GM18868 (cell line): ENCODE data around the gene TMEM255A.
A peak's percentile ranks its signal among the peaks of the same experiment; 100 is the strongest.

Experiments used
- ATAC-seq: cut with Tn5 transposase; IDR thresholded peaks from one replicate; pipeline ENCODE4 v1.9.1; 2021; ENCODE audit warnings: mild to moderate bottlenecking, moderate library complexity; ENCODE audit not compliant: unreplicated experiment

The TMEM255A gene

DNA sequence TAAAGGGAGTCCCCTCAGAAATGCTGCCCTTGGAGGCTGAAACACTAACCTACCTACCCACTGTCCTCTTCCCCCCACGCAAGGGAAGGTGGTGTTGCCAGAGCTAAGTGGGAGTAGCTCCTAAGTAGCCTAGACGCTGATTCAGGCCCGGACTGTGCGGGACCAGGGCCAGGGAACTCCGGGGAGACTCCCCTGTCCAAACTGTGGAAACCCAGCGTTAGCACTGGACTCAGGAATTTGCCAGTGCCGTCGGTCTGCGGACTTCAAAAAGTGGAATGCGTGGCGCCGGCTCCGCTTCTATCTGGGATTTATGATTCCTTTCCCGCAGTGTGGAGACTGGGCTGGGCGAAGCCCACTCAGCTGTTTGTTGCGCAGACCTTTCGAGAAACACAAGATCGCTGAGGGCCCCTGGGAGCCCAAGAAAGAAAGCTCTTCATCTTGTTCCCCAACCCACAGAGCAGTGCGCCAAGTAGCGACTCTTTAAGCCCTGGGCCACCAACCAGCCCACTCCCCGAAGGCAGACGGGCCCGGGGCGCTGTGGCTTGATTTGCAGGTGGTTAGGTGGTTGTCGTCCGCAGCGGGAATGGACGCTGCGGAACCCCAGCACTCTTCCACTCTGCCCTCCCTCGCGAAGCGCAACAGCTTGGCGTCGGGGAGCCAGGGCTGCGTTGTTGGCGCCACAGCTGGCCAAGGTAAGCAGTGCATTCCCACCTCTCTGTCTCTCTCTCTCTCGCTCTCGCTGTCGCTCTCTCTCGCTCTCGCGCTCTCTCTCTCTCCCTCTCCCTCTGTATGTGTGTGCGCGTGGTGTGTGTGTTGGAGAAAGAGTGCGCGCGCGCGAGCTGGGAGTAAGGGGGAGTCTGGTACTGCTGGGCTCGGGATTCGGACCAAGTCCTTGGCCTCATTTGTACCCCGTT lies 2.0 kb downstream of the TMEM255A start:
- ATAC-seq = peak; percentile 90

- ATAC-seq = no peak
Measured at GRCh38 chrX:120308558-120308957, 2.7 kb downstream of the TMEM255A start.

DNA sequence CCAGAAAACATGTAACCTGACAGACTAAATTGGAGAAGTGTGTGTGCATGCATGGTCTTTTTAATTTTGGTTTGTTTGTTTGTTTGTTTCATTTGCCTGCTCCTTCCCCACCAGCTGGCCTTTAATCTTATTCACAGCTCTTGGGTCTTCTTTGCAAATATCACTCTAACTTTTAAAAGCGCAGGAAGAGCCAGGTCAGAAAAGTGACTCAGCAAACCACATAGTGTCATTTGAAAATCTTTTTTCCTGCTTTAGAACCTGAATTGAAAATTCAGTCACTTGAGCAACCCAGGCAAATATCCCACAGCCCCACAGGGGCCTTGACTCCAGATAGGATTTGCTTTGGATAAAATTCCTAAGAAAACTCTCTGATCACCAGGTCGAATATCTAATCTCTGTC lies 4.6 kb downstream of the TMEM255A start:
- ATAC-seq = no peak

DNA sequence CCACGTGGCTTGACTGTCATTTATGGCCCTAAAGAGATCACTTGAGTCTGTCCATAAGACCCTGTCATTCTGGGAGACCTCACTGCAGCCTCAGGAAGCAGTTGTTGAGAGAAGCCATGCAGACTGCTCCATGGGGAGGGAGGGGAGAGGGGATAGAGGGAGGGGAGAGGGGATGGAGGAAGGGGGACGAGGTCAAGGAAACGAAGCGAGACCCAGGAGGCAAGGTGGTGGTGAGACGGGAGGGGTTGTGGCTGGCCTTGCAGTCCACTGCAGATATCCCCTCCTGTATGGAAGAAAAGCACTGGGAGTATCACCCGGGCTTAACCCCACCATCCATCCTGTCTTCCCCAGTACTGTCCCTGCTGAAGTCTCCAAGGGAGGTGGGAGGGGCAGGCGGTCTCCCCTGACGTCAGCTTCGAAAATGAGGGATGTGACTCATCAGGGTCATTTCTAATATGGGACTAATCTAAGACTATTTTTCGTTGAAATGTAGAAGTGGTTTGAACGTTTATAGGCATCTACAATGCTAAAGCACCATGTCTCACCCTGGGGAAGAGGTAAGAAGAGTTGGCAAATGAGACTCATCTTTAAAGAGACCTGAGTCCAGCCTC lies 5.6 kb downstream of the TMEM255A start:
- ATAC-seq = no peak

- peak; percentile 29 for ATAC-seq
Measured at GRCh38 chrX:120304256-120304655, 7.0 kb downstream of the TMEM255A start.

- peak; percentile 95 for ATAC-seq
Measured at GRCh38 chrX:120302434-120302833, 8.8 kb downstream of the TMEM255A start.

- ATAC-seq = peak; percentile 19
Measured at GRCh38 chrX:120301960-120302359, 9.3 kb downstream of the TMEM255A start.

GRCh38 chrX:120301497-120301896 lies 9.8 kb downstream of the TMEM255A start:
- ATAC-seq = no peak

- ATAC-seq = no peak
Measured at GRCh38 chrX:120299928-120300327, 11.3 kb downstream of the TMEM255A start.

GRCh38 chrX:120297923-120298322 lies 13.3 kb downstream of the TMEM255A start:
- ATAC-seq = no peak

DNA sequence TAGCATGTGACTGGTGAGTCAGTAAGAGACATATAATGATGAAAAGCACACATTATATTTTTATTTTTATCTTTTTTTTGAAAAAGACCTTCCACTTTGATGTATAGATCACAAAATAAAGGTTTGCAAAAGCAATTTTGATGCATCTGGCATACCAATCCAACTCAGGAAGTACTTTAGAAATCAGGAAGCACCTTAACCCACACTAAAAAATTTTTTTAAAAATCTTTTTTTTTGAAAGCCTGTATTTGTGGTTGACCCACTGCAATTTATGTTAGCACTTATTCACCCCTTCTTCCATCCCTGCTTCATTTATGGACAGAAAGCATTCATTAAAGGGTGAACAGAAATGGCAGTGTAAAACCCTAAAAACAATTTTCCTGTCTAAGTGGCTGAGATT lies 16.6 kb downstream of the TMEM255A start:
- no peak for ATAC-seq

DNA sequence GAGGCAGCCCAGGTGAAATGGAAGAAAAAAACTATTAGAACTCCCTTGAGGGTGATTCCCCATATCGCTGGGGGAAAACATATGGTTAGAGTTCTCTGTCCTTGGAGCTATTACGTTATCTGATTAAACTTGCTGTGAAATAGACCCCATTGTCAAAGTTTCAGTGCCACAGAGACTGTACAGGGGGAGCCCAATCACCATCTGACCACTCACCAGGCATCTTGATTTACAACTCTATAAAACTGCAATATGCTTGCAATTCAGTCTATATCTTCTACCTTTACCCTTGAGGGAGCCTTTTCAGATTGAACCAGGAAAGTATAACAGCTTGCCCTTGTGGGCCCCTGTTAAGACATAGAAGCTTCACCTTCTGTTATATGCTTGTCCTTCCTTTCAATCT lies 18.2 kb downstream of the TMEM255A start:
- ATAC-seq = no peak

GRCh38 chrX:120291211-120291610 lies 20.1 kb downstream of the TMEM255A start:
- ATAC-seq = no peak

- ATAC-seq = no peak
Measured at GRCh38 chrX:120290107-120290506, 21.2 kb downstream of the TMEM255A start.

DNA sequence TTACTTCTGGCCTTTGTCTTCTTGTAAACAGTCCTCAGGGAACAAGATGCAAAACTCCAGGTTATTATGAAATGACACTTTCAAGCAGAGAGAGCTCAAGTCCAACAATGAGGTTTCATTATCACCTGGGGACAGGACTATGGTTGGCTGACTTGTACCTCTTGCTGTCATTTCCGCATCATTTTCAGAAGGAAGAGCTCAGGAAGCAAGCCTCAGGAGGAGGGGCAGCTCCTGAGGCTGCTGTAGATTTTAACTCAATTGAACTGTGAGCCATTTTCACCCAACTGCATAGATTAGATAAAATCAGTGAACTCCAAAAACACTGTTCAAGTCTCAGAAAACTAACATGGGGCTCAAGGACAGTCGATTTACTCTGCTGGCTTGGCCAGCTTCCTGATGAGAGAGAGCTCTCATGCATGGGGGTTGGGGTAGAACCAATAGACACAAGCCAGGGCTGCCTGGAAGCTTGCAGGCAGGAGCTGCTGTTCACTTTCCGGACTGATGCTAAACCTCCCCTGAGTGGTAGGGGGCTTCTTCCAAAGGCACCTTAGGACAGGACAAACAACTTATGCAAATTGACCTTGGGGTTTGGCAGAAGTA lies 23.6 kb downstream of the TMEM255A start:
- ATAC-seq = peak; percentile 54

DNA sequence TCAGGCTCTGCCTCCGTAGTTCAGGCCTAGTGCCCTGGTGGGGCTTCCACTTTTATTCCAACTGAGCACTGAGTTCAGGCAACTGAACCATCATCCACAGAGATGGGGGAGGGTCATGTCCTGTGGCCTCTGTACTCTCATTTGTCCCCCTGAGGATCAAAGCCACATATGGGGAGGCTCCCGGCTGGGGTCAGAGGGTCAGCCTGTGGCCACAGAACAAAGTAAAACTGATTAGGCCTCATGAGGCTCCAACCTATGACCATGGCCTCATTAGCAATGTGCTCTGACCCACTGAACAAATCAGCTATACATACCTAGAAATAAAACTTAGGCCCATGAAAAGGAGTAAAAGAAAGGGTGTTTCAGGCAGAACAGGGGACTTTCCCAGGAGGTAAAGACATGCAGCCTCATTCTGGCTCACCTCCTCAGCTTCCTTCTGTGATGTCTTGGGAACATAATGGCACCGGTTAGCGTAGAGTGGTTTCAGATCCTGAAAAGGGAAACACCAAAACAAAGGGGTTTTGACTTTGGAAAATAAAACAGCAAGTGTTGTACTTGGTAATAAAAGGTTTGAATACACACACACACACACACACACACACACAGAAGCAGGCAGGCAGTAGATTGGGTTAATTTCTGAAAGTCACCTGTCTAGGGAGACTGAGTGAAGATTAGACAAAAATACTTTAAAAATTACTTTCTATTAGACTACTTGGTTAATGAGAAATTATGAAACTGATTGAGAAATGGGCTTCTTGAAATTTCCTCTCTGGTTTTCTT lies 24.3 kb downstream of the TMEM255A start:
- ATAC-seq = peak; percentile 58

DNA sequence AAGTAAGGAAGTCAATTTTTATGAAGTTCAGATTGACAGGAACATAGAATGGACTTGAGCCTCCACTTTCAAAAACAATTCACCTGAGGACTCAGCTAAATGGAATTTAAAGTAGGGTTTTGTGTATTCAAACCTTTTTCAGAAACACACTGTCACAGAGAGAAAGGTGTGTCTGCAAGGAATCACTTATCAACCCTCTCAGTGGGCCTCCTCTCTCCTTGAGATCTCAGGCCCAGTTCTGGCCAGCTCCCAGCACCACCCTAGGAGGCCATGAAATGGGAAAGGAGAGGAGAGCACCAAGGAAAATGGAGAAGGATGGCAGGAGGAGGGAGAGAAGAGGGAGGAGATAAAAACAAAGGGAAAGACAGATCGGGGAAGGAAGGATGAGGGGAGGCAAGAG lies 28.6 kb downstream of the TMEM255A start:
- no peak for ATAC-seq

DNA sequence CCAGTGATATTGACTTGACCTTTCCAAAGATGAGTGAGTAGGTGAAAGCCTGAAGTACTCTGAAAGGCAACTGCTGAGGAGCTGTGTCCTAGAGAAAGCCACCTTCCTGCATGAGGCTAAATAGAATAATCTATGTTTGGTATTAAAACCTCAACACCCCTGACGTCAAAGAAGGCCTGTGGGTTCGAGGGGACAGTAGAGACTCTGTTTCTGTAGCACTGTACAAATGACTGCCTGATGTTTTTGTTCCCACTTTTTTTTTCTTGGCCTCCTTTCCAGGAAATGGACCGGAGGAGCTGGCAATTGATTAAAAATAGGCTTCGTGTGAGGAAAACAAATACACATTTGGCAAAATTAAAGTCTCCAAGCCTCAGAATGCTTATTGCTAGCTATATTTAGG lies 29.5 kb downstream of the TMEM255A start:
- ATAC-seq = no peak

- no peak for ATAC-seq
Measured at GRCh38 chrX:120281021-120281624, 30.1 kb downstream of the TMEM255A start.

DNA sequence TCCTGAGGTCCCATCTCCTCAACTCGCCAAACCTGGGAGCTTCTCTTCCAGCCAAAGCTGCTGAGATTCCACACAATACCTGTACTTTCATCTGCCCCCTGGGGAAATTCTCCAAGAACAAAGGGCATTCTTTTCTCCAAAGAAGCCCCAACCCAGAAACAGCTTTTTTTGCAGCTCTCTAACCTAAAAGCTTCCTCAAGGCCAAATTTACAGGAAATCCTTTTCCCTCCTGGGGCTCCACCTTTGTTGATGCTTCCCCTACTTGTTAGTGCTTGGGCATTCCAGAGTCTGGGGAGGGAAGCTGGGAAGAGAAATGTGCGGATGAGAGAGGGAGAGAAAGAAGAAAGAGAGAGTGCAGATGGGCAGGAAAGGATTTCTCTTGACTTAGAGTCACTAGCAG lies 36.3 kb downstream of the TMEM255A start:
- ATAC-seq = no peak

DNA sequence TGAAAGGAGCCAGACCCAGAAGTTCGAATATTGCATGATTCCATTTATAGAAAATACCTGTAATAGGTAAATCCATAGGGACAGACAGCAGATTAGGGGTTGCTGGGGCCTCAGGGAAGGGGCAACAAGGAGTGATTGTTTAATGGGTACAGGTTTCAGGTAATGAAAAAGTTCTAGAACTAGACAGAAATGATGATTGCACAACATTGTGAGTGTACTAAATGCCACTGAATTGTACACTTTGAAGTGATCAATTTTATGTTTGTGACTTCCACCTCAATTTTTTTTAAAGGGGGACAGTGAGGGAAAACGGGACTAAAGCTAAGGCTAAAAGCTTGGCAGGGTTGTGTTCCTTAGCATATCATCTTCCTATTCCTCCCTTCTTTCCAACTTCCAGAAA lies 37.1 kb downstream of the TMEM255A start:
- no peak for ATAC-seq
